Activated CD8-positive, alpha-beta memory T cell treated with anti-CD3 and anti-CD28 coated beads, Interleukin-2, amount 50 U/mL, for 24 hours (primary cell): ENCODE measurements around the gene LHCGR.
"Not testable (repeated sequence)": the region's sequence is repeated elsewhere in the genome, so short reads cannot be mapped to it uniquely, and the experiment has no call there.

Experiments
- DNase-seq: peaks from one replicate; pipeline ENCODE4 v3.0.0-alpha.2; 2020; ENCODE audit errors: extremely low read depth

Gene LHCGR

GRCh38 chr2:48747319-48747718 lies 8.2 kb downstream of the LHCGR start:
- no peak for DNase-seq

- not testable (repeated sequence) for DNase-seq
Measured at GRCh38 chr2:48739236-48739635, 16.3 kb downstream of the LHCGR start.

GRCh38 chr2:48738806-48739205 lies 16.7 kb downstream of the LHCGR start:
- no peak for DNase-seq

- no peak for DNase-seq
Measured at GRCh38 chr2:48736251-48736650, 19.3 kb downstream of the LHCGR start.

- DNase-seq, result no peak
Measured at GRCh38 chr2:48734576-48735303, 20.8 kb downstream of the LHCGR start.

GRCh38 chr2:48733067-48733503 lies 22.4 kb downstream of the LHCGR start:
- DNase-seq, result no peak

GRCh38 chr2:48728840-48729239 lies 26.7 kb downstream of the LHCGR start:
- DNase-seq, result no peak

GRCh38 chr2:48728295-48728694 lies 27.2 kb downstream of the LHCGR start:
- no peak for DNase-seq

GRCh38 chr2:48727560-48727959 lies 28.0 kb downstream of the LHCGR start:
- DNase-seq, result no peak

- no peak for DNase-seq
Measured at GRCh38 chr2:48725696-48726494, 29.6 kb downstream of the LHCGR start.

- no peak for DNase-seq
Measured at GRCh38 chr2:48724278-48724677, 31.2 kb downstream of the LHCGR start.

GRCh38 chr2:48723129-48723528 lies 32.4 kb downstream of the LHCGR start:
- DNase-seq, result no peak

- no peak for DNase-seq
Measured at GRCh38 chr2:48722391-48722790, 33.1 kb downstream of the LHCGR start.

GRCh38 chr2:48721158-48721557 lies 34.4 kb downstream of the LHCGR start:
- DNase-seq, result no peak

- no peak for DNase-seq
Measured at GRCh38 chr2:48719480-48720177, 35.9 kb downstream of the LHCGR start.

- DNase-seq, result no peak
Measured at GRCh38 chr2:48717846-48718245, 37.7 kb downstream of the LHCGR start.

- DNase-seq, result no peak
Measured at GRCh38 chr2:48715956-48716355, 39.6 kb downstream of the LHCGR start.

- no peak for DNase-seq
Measured at GRCh38 chr2:48715042-48715899, 40.3 kb downstream of the LHCGR start.

GRCh38 chr2:48714245-48714644 lies 41.3 kb downstream of the LHCGR start:
- no peak for DNase-seq

- DNase-seq, result no peak
Measured at GRCh38 chr2:48713647-48714046, 41.9 kb downstream of the LHCGR start.

GRCh38 chr2:48712151-48712550 lies 43.4 kb downstream of the LHCGR start:
- DNase-seq, result no peak

GRCh38 chr2:48711343-48711742 lies 44.2 kb downstream of the LHCGR start:
- no peak for DNase-seq
